22Rv1 (cell line): ENCODE results near the gene SERPINE2.

Experiments used
- ZFX ChIP-seq: fragments of 450-650 bp; IDR thresholded peaks from 2 replicates; pipeline ENCODE4 v1.6.1; 2017; ENCODE audit warnings: antibody characterized with exemption, borderline replicate concordance
- TF ChIP-seq, protein P1 (sequence below): fragments of 450-650 bp; IDR thresholded peaks from 2 replicates; pipeline ENCODE4 v1.5.1; 2017; ENCODE audit warnings: mild to moderate bottlenecking

GRCh38 chr2:224085811-224086210 is 46.7 kb upstream of the SERPINE2 start:
- TF ChIP-seq, protein P1, sequence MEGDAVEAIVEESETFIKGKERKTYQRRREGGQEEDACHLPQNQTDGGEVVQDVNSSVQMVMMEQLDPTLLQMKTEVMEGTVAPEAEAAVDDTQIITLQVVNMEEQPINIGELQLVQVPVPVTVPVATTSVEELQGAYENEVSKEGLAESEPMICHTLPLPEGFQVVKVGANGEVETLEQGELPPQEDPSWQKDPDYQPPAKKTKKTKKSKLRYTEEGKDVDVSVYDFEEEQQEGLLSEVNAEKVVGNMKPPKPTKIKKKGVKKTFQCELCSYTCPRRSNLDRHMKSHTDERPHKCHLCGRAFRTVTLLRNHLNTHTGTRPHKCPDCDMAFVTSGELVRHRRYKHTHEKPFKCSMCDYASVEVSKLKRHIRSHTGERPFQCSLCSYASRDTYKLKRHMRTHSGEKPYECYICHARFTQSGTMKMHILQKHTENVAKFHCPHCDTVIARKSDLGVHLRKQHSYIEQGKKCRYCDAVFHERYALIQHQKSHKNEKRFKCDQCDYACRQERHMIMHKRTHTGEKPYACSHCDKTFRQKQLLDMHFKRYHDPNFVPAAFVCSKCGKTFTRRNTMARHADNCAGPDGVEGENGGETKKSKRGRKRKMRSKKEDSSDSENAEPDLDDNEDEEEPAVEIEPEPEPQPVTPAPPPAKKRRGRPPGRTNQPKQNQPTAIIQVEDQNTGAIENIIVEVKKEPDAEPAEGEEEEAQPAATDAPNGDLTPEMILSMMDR, result no peak
- TF ChIP-seq ZFX, result no peak
